GM19397 (cell line): ENCODE data around the gene BBS9.
A peak's percentile ranks its signal among the peaks of the same experiment; 100 is the strongest.
"Not testable (repeated sequence)": the region's sequence is repeated elsewhere in the genome, so short reads cannot be mapped to it uniquely, and the experiment has no call there.

Experiments
- ATAC-seq: cut with Tn5 transposase; IDR thresholded peaks from one replicate; pipeline ENCODE4 v1.9.1; 2021; ENCODE audit warnings: mild to moderate bottlenecking, moderate library complexity; ENCODE audit not compliant: unreplicated experiment

Gene BBS9

DNA sequence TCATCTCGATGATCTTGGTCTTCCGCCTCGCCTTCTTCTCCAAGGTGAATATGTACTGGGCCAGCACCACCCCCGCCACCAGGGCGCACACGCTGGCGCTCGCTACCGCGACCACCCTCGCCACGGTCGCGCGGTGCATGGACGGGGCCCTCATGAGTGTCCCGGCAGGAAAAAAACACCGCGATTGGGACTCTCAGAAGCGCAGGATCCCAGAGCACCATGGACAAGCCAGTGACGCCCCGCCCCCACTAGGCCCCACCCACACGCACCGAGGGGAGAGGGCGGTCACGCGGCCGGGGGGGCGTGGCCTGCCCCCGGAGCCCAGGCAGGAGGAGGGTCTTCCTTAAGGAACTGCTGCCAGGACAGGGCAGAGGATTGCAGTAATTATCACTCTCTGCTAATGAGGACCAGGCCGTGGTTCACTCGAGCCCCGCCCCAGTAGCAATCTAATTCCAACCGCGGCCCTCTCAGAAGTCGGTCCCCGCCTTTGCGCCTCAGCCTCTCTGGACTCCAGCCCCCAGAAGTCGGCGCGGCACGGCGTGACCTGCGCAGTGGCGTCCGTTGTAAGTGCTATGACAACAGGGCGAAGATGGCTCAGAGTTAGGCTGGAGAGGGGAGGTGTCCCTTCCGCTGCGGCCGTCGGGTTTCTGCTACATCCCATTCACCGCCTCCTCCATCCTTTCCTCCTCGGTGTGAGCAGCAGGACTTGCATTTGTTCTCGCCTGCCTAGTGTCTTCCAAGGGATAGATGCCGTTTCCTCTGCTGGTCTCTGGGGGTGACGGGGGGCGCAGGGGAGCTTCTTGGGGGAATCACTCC is at the start of gene BBS9:
Gene BBS9, plus strand, starts transcription at position 575 of the 816 bp plus-strand sequence. CDS start 16,689 bp downstream, outside the sequence.
- ATAC-seq: peak; percentile 100

- ATAC-seq: no peak
Measured at GRCh38 chr7:33079763-33080690, 49.3 kb upstream of the BBS9 start.

GRCh38 chr7:33087356-33087755 is 42.0 kb upstream of the BBS9 start:
- ATAC-seq: no peak

- ATAC-seq: no peak
Measured at GRCh38 chr7:33087858-33088257, 41.5 kb upstream of the BBS9 start.

DNA sequence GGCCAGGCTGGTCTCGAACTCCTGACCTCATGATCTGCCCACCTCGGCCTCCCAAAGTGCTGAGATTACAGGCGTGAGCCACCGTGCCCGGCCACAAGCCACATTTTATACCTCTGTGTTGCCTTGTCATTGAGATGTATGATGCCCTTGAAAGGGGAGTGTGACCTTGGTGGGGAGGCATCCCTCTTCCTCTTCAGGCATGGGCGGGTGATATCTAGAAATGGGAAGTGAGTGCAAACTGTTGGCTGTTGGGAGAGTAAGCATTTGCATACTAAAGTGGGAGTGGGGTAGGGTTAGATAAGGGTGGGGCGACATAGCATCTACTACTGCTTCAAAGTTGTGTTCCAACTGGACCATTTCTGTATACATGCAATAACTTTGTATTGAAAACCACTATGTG is 40.2 kb upstream of the BBS9 start:
- ATAC-seq: no peak

DNA sequence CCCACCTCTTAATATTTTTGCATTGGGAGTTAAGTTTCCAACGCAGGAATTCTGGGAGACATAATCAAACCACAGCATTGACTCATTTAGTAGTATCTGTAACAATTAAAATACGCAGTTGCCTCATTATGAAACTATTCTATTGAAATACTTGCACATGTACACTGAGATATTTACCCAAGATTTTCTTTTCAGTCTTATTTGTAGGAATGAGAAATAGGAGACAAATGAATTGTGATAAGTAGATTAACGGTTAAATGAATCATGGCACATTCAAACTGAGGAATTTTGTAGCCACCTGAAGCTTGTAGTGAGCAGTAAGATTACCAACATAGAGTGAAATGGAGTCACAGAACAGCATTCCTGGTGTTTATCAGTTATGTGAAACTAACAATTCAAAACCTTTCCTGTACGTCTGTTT is 38.2 kb upstream of the BBS9 start:
- no peak for ATAC-seq

DNA sequence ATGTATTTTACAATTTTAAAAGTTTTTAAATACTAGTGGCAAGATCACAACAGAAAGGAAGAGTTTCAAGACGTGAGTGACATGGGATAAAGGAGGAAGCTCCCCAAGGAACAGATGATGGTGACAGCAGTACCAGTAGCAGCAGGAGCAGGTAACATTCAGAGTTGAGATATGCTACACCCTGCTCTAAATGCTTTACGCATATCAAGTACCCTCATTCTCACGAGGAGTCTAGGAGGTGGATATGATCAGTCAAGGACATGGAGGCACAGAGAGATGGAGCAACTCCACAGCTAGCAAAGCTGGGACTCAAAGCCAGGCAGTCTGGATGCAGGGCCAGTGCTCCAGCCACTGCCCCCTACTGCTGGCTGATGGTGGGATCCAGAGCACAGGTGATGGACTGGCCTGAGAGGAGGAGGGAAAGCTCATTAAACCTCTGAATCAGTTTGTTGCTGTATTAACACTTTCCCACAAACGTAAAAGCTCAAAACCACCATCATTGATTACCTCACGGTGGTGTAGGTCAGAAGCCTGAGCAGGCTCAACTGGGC is 37.6 kb upstream of the BBS9 start:
- ATAC-seq: no peak

GRCh38 chr7:33093266-33093665 is 36.1 kb upstream of the BBS9 start:
- ATAC-seq: no peak

GRCh38 chr7:33094745-33095275 is 34.6 kb upstream of the BBS9 start:
- ATAC-seq: not testable (repeated sequence)

DNA sequence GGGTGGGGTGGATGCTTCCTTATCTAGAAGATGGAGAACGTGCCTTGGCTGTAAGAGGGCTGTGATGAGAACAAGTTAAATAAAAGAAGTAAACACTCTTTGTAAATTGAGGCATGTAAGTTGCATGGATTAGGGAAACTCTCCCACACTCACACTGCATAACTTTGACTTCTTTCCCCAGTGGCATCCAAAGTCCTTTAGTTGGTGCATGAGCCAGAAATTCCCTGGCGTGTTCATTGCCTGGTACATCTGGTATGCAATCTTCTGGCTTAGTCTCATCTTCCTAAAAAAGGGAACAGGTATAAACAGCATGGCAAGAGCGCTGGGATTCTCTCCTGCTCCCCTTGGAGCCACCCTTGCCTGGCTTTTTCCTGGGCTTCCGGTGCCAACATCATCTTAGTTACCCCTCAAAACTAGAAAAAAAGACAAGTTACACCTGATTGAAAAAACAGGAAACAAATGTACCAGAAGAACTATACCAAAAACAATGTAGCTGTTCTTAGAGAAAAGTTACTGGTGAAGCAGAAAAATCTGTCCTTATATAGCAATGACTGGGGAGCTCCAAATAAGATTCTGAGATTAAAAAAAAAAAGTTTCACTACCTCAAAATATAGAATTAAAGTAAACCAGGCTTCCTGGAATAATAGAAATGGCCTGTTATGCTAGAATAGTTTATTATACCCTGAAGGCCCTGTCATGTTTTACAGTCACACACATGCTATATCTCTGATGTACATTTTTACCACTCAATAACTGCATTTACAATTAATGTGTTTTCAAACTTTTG is 30.0 kb upstream of the BBS9 start:
- ATAC-seq: no peak

DNA sequence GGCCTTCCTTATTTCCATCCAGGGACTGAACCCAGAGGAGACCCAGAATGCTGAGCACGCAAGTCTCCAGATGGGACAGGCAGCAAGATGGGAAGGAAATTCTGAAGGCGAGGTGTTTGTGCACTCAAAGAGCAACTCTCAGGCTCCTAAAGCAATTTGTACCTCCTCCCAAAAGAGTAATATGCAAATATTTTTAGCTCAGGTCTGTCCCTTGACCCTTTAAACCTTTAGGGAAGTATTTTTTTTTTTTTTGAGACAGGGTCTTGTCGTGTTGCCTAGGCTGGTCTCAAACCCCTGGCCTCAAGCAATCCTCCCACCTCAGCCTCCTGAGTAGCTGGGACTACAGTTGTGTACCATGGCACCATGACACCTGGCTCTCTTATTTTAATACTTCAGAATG is 28.6 kb upstream of the BBS9 start:
- no peak for ATAC-seq

DNA sequence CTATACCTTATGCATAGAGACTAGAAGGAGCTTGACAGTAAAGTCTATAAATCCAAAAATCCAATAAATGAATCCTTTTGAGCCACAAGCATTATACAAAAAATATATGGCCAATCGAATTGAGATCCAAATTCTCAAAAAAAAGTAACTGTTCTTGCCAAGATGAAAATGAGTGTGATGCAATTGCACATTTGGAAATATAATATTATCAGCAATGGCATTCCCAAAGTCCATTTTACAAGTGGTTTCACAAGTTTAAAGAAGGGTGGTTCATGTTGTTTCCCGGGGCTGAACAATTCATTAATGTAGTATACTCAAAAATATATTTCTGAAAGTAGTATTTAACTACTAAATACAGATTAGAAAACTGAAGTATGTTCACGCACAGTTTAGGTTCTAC is 27.5 kb upstream of the BBS9 start:
- no peak for ATAC-seq

GRCh38 chr7:33107136-33108066 is 22.0 kb upstream of the BBS9 start:
- ATAC-seq: no peak

- ATAC-seq: peak; percentile 10
Measured at GRCh38 chr7:33108554-33109004, 20.8 kb upstream of the BBS9 start.

DNA sequence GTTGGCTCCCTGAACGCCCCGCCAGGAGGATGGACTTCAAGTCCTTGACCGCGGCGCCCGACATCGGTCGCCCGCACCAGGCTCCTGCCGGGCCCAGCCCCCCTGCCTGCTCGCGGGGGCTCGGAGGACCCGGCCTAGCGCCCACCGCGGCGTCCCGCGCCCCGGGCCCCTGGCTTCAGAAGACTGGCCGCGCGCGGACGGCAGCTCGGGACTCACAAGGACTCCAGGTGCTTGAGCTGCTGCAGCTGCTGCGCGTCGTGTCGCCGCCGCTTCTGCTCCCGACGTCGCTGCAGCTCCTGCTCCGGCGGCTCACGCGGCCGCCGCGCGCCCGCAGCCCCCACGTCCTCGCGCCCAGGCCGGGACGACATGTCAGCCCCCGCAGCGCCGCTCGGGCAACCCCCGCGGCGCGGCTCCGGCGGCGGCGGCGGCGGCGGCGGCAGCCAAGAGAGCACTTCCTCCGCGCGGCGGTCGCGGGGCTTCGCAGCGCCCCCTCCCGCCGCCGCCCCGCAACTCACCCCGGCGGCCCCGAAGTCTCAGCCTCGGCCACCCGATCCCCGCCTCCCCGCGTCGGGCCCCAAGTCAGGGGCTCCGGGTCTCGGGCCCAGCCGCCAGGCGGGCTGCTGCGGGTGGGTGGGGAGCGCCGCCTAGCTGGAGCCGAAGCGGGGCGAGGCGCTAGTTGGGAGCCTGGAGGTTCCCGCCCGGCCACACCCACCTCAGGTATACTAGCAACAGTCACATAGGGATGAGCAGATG is 20.2 kb upstream of the BBS9 start, which contains the start of gene RP9:
Gene RP9, minus strand, starts transcription at position 400 of the 753 bp plus-strand sequence. Its CDS starts 32 bp downstream, at position 368.
- peak; percentile 89 for ATAC-seq

DNA sequence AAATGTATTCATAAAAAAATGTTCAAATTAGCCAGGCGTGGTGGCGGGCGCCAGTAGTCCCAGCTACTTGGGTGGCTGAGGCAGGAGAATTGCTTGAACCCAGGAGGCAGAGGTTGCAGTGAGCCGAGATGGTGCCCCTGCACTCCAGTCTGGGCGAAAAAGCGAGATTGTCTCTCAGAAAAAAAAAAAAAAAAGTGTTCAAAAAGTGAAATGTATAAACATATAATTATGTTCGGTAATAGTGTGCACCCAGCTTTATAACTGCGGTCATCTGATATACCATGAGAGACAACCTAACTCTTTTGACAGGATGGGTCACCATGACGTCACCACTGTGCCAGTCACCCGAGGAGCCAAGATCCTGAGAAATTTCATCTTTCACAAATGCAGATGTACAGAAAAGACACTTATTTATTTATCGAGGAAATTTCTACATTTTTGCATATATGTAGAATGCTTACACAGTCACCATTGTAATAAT is 19.6 kb upstream of the BBS9 start:
- ATAC-seq: no peak

GRCh38 chr7:33111614-33112013 is 17.8 kb upstream of the BBS9 start:
- no peak for ATAC-seq

GRCh38 chr7:33114976-33115375 is 14.4 kb upstream of the BBS9 start:
- ATAC-seq: no peak
